Effector memory CD8-positive, alpha-beta T cell (primary cell): ENCODE data around the gene VEZF1.
"Not testable (repeated sequence)": the region's sequence is repeated elsewhere in the genome, so short reads cannot be mapped to it uniquely, and the experiment has no call there.

Experiments
- ATAC-seq: fragments of 150-1000 bp; cut with Tn5 transposase; replicated peaks from 2 replicates; pipeline ENCODE4 v1.10.0; 2021; ENCODE audit warnings: mild to moderate bottlenecking, moderate library complexity
- DNase-seq, 3 experiments: peaks; one replicate each; pipeline ENCODE4 v3.0.0; 2021
- H3K27ac Mint-ChIP-seq, 2 donors: one replicate each; pipeline ENCODE4 v1.8.0; 2022; ENCODE audit warnings: mild to moderate bottlenecking in 2 of 2, mixed read lengths in 2 of 2, moderate library complexity in 2 of 2
- H3K27me3 Mint-ChIP-seq, 2 donors: one replicate each; pipeline ENCODE4 v1.8.0; 2022; ENCODE audit warnings: mixed read lengths in 2 of 2
- H3K36me3 Mint-ChIP-seq: one replicate; pipeline ENCODE4 v1.8.0; 2022; ENCODE audit warnings: mild to moderate bottlenecking, moderate library complexity, mixed read lengths; ENCODE audit not compliant: insufficient read depth
- H3K4me1 Mint-ChIP-seq, 2 donors: one replicate each; pipeline ENCODE4 v1.8.0; 2022; ENCODE audit warnings: low read depth in 2 of 2, mixed read lengths in 2 of 2
- H3K4me3 Mint-ChIP-seq, 2 donors: one replicate each; pipeline ENCODE4 v1.8.0; 2022; ENCODE audit warnings: mild to moderate bottlenecking in 2 of 2, mixed read lengths in 2 of 2, moderate library complexity in 2 of 2
- H3K9me3 Mint-ChIP-seq, 2 donors: one replicate each; pipeline ENCODE4 v1.8.0; 2022; ENCODE audit warnings: mixed read lengths in 2 of 2

Gene VEZF1

DNA sequence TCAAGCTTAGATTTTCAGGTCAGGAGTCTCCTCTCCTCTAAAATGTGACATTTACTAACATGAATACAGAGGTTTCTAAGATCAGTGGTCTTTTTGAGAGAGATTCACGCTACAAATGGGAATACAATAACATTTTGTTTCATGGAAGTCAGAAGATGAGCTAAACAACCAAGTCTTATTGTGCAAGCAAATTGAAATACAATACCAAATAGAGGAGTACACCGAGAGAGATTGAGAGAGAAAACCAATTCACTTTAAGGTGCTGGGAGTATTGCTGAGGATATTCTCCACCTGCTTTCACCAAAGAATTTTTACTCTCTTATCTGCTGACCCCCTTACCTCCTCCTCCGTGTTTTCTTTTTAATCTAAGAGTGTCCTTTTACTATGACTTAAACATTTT lies 11.5 kb downstream of the VEZF1 start:
- H3K27ac Mint-ChIP-seq, result peak overlapping the region in 1 of 2 donors; percentile 72
- H3K4me3 Mint-ChIP-seq, result no peak overlapping the region
- ATAC-seq (no peak), DNase-seq (no peak)
- H3K9me3 Mint-ChIP-seq, result no peaks in the 10 kb centered on the region
- no peaks in the 10 kb centered on the region for H3K27me3 Mint-ChIP-seq
- peaks cover 20 to 24% of the 10 kb centered on the region in 2 donors for H3K4me1 Mint-ChIP-seq
- peaks cover 91% of the 10 kb centered on the region for H3K36me3 Mint-ChIP-seq

DNA sequence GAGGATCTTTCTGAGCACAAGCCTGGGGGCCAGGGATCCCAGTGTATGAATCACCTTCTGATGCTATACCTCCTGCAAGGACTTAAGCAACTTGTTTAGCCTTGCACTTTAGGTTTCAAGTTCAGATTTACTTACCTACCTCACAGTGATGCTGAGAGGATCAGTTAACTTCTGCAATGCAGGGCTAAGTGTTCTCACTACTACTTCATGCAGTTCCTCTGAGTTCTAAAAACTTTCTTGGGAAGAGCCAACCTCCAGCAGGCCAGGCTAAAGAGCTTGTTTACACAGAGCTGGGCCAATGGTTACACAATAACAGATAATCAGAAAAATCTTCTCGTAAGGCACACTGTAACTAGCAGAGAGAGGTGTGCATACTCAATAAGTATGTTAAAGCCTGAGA lies 13.0 kb downstream of the VEZF1 start:
- no peak overlapping the region for H3K27ac Mint-ChIP-seq

DNA sequence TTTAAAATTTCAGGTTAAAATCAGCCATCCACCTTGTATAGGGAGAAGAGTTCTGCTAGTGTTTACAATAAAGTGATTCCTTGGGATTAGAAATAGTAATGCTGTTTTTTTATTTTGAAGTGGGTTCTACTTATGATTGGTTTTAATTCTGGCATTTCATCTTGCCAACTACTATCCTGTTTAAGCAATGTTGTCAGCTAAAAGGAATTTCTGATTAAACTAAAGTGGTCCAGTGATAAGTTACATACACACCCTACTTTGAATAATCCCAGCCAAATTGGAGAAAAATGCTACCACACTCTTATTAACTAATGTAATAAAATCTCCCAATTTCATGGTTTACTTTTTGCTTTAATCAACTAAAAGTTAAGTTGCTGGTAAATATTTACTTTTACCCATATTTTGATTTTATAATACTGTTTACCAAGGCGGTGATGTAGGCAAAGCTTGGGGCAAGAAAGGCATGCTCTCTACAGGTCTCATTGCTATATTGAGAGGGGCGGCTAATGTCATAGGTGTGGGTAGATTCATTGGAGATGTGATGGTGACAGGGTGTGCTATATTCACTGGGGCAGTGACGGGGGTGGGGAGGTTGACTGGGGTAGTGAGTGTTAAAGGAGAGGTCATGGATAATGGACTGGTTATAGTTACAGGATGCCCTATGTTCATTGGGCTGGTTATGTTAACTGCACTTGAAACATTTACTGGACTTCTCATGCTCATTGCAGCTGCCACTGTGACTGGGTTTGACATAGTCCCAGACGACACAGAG lies 13.8 kb downstream of the VEZF1 start:
- peaks cover 68% of the 10 kb centered on the region for H3K36me3 Mint-ChIP-seq
- H3K4me1 Mint-ChIP-seq, result peaks cover 12 to 13% of the 10 kb centered on the region in 2 donors
- not testable (repeated sequence) for H3K27ac Mint-ChIP-seq

More for the DNA sequence above, 13.0 kb downstream of the VEZF1 start:
- no peaks in the 10 kb centered on the region for H3K9me3 Mint-ChIP-seq
- no peaks in the 10 kb centered on the region for H3K27me3 Mint-ChIP-seq
- peaks cover 12 to 14% of the 10 kb centered on the region in 2 donors for H3K4me1 Mint-ChIP-seq
- no peak for ATAC-seq
- peaks cover 76% of the 10 kb centered on the region for H3K36me3 Mint-ChIP-seq
- no peak for DNase-seq
- H3K4me3 Mint-ChIP-seq, result no peak overlapping the region

DNA sequence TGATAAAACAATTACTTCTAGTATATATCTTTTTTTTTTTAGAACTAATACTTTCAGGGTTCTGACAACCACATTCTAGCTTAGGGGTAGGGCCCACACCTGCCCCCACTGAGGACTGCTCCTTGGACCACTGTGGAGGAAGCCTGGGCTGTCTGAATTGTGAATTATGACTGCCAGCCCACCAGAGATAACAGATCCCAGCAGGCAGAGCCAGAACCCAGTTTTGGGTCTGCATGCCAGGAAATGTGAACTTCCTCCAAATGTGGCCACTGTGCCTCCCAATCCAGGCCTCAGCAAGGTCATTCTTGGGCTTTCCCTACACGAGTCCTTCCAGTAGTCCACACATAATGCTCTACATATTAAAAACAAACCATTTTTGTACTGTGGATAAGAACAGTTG lies 15.9 kb downstream of the VEZF1 start:
- DNase-seq, result no peak
- H3K27me3 Mint-ChIP-seq, result peaks cover 0 to 5% of the 10 kb centered on the region in 2 donors
- peaks cover 47% of the 10 kb centered on the region for H3K36me3 Mint-ChIP-seq
- H3K4me1 Mint-ChIP-seq, result peaks cover 4 to 6% of the 10 kb centered on the region in 2 donors
- peak overlapping the region in 1 of 2 donors; percentile 59 for H3K27ac Mint-ChIP-seq
- ATAC-seq, result no peak
- H3K4me3 Mint-ChIP-seq, result no peak overlapping the region
- no peaks in the 10 kb centered on the region for H3K9me3 Mint-ChIP-seq

More for the DNA sequence above, 13.8 kb downstream of the VEZF1 start:
- not testable (repeated sequence) for H3K9me3 Mint-ChIP-seq, DNase-seq, ATAC-seq, H3K27me3 Mint-ChIP-seq, H3K4me3 Mint-ChIP-seq

DNA sequence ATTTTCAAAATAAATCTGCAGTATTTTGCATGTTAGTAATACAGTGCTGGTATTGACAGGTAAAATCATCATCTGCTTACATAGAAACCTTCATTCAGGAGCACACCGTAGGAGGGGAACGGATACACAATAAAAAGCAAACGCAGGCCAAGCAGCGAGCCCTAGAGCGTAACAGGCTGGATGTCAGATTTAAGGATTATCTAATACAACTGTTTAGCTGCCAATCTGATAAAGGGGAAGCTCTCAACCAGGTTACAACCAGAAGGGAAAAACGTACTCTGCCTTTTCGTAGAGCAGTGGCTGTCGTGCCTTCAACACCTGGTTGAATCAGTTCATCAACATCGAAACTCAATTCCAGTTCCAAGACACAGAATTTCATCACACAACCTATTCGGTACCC lies 16.5 kb downstream of the VEZF1 start:
- Mint-ChIP-seq H3K4me3 (no peak overlapping the region), H3K27ac (no peak overlapping the region), H3K4me1 (peaks cover 4 to 5% of the 10 kb centered on the region in 2 donors), H3K9me3 (no peaks in the 10 kb centered on the region), H3K27me3 (peaks cover 0 to 5% of the 10 kb centered on the region in 2 donors), H3K36me3 (peaks cover 41% of the 10 kb centered on the region)
- no peak for ATAC-seq
- no peak for DNase-seq

DNA sequence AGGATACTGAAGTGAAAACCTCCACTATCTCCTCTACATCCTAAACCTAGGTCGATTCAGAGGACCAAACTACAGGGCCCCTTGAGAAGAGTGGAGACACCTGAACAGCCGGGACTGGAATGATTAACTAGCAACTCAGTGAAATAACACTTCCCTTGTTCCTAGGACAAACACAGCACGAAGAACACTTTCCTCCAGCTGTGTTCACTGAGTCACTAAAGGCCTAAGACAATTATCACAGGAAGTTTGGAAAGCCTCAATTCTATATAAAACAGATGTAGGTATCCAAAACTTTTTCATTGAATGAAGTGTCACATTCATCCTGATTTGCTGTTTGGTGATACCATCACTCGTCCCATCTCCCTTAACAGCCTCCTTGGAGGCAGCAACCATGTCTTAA lies 17.3 kb downstream of the VEZF1 start:
- H3K27me3 Mint-ChIP-seq, result peaks cover 5% of the 10 kb centered on the region in 2 donors

DNA sequence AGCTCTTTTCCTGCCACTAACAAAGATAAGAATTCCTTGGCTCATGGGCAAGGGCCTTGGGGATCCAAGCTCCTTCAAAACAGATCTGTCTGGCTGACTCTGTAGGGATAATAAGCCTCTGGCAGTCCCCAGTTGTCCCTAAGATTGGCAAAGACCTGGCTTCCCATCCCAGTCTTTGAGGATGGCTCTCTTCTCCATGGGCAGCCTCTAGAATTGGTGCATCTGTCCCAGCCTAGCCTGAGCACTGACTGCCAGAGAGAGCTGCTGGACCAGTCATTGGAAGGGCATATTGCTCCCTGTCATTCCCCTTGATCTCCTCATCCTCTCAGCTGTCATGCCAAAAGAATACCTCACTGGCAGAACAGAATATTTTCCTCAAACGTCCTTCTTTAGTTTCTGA lies 19.6 kb downstream of the VEZF1 start:
- no peak for ATAC-seq
- Mint-ChIP-seq H3K4me3 (no peak overlapping the region), H3K9me3 (no peaks in the 10 kb centered on the region), H3K36me3 (peaks cover 10% of the 10 kb centered on the region), H3K27ac (no peak overlapping the region), H3K27me3 (peaks cover 12 to 13% of the 10 kb centered on the region in 2 donors), H3K4me1 (no peaks in the 10 kb centered on the region)
- DNase-seq, result no peak

More for the DNA sequence above, 17.3 kb downstream of the VEZF1 start:
- peaks cover 32% of the 10 kb centered on the region for H3K36me3 Mint-ChIP-seq
- DNase-seq (no peak), ATAC-seq (no peak)
- no peaks in the 10 kb centered on the region for H3K9me3 Mint-ChIP-seq
- peaks cover 2 to 4% of the 10 kb centered on the region in 2 donors for H3K4me1 Mint-ChIP-seq
- no peak overlapping the region for H3K27ac Mint-ChIP-seq
- H3K4me3 Mint-ChIP-seq, result no peak overlapping the region

DNA sequence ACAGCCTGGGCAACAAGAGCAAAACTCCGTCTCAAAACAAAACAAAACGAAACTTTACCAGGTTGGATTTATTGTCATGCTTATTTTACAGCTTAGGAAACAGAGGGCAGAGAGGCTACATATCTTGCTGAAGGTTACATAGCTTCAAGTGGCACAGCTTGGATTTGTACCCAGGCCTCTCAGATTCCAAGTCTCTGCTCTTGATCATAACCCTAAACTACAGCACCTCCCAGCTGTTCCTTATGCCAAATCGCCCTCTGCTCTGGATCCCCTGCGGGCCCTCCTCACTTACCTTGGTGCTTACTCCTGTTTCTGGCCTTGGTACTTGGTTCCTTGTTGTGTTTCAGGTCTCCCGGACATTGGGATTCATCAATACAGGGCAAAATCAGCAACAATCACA lies 21.2 kb downstream of the VEZF1 start:
- Mint-ChIP-seq H3K27me3 (peaks cover 17 to 23% of the 10 kb centered on the region in 2 donors), H3K36me3 (no peaks in the 10 kb centered on the region), H3K4me3 (no peak overlapping the region), H3K9me3 (no peaks in the 10 kb centered on the region), H3K27ac (no peak overlapping the region), H3K4me1 (no peaks in the 10 kb centered on the region)
- ATAC-seq, result no peak
- DNase-seq, result no peak

DNA sequence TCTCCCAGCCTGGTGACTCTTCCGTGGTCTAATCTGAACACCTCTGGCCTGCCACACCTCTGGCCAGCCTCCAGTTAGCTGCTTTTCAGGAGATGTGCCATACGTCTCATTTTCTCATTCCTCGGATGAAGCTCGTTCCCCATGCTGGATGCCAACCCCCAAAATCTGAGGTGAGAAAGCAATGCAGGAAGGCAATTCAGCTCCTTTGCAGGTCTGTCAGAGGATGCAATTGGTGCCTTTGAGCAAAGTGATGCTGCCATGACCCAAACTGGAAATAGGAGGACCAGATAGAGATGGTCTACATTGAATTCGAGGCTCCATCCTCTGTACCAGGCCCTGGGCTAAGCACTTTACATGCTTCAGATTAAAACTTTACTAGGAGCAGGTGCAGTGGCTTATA lies 21.8 kb downstream of the VEZF1 start:
- no peaks in the 10 kb centered on the region for H3K36me3 Mint-ChIP-seq
- H3K27ac Mint-ChIP-seq, result no peak overlapping the region
- H3K9me3 Mint-ChIP-seq, result no peaks in the 10 kb centered on the region
- no peaks in the 10 kb centered on the region for H3K4me1 Mint-ChIP-seq
- H3K4me3 Mint-ChIP-seq, result no peak overlapping the region
- peaks cover 17 to 25% of the 10 kb centered on the region in 2 donors for H3K27me3 Mint-ChIP-seq
- DNase-seq (no peak), ATAC-seq (no peak)

DNA sequence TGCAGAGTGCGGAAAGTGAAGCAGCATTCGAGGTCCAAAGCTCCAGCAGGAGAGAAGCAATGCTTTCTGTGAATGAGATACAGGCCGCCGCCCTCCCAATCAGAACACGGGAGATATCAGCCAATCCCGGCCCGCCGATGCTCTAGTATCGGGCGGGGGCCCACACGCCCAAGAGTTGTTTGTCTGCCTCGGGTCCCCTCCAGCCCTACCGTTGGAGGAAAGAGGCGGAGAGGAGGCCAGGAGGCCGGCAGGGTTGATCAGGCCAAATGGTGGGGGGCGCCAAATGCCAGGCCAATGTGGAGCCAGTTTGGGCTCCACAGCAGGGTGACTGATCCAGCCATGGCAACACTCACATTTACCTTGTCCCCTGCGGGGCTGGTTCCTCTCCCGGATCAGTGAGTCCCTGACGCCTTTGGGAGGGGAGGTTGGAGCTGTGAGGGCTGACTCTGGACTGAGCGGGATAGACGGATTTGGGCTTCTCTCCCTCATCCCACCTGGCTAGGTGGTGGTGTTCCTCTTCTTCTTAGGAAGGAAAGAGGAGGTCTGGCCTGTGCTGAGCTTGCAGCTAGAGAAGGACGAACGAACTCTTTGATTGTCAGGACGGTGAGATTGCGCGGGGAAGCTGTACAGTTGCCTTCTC lies 22.4 kb downstream of the VEZF1 start:
- H3K4me3 Mint-ChIP-seq, result no peak overlapping the region
- peaks cover 17 to 31% of the 10 kb centered on the region in 2 donors for H3K27me3 Mint-ChIP-seq
- no peak for ATAC-seq
- H3K36me3 Mint-ChIP-seq, result no peaks in the 10 kb centered on the region
- H3K9me3 Mint-ChIP-seq, result no peaks in the 10 kb centered on the region
- H3K4me1 Mint-ChIP-seq, result no peaks in the 10 kb centered on the region
- no peak for DNase-seq
- no peak overlapping the region for H3K27ac Mint-ChIP-seq

DNA sequence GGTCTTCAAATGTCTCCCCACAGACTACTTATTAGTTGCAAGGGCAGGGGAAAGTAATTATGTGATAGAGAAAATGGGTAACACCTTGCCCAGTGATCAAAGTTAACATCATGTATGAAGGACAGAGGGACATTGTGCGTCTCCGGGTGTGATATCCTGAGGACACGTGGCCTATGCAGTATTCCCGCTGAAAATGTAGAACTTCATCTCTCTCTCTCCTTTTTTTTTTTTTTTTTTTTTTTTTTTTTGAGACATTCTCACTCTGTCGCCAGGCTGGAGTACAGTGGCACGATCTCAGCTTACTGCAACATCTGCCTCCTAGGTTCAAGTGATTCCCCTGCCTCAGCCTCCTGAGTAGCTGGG lies 24.9 kb downstream of the VEZF1 start:
- Mint-ChIP-seq H3K9me3 (no peaks in the 10 kb centered on the region), H3K27me3 (peaks cover 26 to 48% of the 10 kb centered on the region in 2 donors), H3K4me3 (no peak overlapping the region), H3K36me3 (no peaks in the 10 kb centered on the region), H3K4me1 (no peaks in the 10 kb centered on the region), H3K27ac (no peak overlapping the region)
- no peak for DNase-seq
- no peak for ATAC-seq

DNA sequence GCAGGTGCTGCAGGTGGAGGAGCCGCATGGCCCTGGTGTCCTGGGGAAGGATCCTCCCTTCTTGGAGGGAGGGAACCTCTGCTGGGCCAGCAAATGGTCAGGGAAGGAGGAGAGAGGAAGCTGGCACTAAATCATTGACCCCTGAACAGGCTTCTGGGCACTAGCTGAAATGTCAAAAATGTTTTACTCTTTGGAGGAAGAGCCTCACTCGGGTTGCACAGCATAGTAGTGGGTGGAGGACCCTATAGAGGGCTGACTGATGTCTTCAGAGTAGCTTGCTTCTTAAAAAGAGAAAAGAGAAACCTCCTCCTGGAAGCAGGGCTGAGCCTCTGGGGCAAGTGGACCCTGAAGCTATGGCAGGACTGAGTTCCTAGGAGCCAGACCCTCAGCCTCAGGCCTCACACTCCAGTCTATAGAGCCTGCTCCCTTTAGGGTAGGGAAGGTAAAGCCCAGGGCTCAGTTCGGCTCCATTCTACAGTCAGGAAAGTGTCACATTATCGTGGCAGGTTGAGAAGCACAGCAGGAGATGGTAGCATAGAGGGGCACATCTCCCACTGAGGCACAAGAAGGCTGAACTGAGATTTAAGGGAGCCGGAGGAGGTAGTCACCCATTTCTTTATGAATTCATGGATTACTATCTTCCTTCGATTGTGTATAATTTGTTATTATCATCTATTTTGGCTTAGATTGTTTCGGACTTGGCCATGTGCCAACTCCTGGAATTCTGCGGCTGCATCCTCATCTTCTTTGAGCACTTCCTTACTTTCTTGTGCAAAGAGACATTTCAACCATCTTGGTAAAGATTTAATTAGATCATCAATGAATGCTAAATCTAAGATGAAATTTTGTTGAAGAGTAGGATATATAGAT lies 25.5 kb downstream of the VEZF1 start:
- peaks cover 29 to 54% of the 10 kb centered on the region in 2 donors for H3K27me3 Mint-ChIP-seq
- H3K9me3 Mint-ChIP-seq, result no peaks in the 10 kb centered on the region
- no peaks in the 10 kb centered on the region for H3K36me3 Mint-ChIP-seq
- ATAC-seq (no peak), DNase-seq (no peak)
- H3K27ac Mint-ChIP-seq, result no peak overlapping the region
- H3K4me1 Mint-ChIP-seq, result peaks cover 1 to 4% of the 10 kb centered on the region in 2 donors
- H3K4me3 Mint-ChIP-seq, result no peak overlapping the region

DNA sequence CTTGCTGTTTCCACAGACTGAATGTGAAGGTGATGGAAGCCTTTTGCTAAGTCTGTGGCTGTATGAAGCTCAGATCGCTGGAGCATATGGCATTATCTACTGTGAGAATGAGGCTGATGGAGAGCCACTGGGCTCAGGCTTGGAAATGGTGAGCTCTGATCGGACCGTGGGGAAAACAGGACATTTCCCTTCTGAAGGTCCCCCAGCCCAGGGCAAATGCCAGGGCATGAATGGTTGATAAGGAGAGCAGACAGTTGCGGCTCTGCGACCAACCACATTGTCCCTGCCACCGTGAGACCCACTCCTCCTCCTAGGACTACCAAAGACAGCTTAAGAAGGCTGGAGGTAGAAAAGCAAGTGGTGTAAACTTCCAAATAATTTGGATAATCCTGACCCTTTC lies 28.1 kb downstream of the VEZF1 start:
- Mint-ChIP-seq H3K27me3 (peaks cover 33 to 53% of the 10 kb centered on the region in 2 donors), H3K27ac (no peak overlapping the region), H3K4me1 (peaks cover 17 to 23% of the 10 kb centered on the region in 2 donors), H3K4me3 (no peak overlapping the region), H3K36me3 (peaks cover 10% of the 10 kb centered on the region), H3K9me3 (no peaks in the 10 kb centered on the region)
- no peak for ATAC-seq
- no peak for DNase-seq
